KBM-7 (cell line): ENCODE results near the gene ANO6.

ENCODE experiments used
- DNase-seq: peaks from one replicate; pipeline ENCODE4 v3.0.0-alpha.2; 2015
- in situ Hi-C: fragments of 300-500 bp; cut with MboI; formaldehyde crosslinking; loops from 2 replicates; pipeline ENCODE4 v1.14.3; 2020; ENCODE audit warnings: low sequenced_read_pairs, low pct_unique_long_range_greater_than_20kb, mixed read lengths

The ANO6 gene

GRCh38 chr12:45268672-45269411 is 52.9 kb downstream of the ANO6 start:
- in situ Hi-C loops: no loop called here
- DNase-seq: peak; percentile 54

GRCh38 chr12:45269412-45269751 is 53.5 kb downstream of the ANO6 start:
- DNase-seq: no peak
- in situ Hi-C loops: no loop called here

DNA sequence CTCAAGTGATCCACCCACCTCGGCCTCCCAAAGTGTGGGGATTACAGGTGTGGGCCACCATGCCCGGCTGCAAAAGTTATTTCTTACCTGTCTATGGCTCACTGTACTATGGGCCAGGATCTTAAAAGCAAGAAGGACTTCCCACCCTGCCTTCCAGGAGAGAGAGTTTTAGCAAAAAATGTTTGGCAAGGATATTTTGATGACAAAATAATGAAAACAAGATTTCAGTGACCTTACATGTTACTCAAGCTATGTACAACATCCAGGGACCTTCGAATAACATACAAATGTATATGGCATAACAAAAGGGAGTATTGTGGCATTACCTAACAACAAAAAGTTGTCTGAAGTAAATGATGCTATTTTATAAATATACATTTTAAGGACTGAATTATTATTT is 55.1 kb downstream of the ANO6 start:
- DNase-seq: no peak
- in situ Hi-C loops: no loop called here

DNA sequence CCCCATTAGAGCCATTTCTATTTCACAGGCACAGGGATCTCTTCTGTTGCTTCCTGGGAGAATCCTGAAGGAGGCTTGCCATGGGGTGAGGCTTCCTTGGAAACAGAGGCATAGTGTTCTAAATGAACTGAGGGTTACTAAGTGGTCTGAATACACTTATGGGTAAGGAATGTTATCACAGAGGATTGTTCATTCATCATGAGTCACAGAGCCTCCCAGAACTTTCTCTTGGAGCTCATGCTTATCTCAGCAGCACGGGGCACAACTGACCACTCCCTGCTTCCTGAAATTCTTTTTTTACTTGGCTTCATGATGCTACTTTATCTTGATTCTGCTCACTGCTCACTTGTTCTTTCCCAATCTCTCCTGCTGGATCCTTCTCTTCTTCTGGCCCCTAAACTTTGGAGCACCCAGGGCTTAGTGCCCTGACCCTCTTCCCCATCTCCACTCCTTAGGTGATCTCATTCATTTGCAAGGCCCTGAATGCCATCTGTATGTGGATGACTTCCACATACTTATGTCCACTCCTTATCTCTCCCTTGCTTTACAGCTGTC is 57.9 kb downstream of the ANO6 start:
- in situ Hi-C loops: no loop called here

DNA sequence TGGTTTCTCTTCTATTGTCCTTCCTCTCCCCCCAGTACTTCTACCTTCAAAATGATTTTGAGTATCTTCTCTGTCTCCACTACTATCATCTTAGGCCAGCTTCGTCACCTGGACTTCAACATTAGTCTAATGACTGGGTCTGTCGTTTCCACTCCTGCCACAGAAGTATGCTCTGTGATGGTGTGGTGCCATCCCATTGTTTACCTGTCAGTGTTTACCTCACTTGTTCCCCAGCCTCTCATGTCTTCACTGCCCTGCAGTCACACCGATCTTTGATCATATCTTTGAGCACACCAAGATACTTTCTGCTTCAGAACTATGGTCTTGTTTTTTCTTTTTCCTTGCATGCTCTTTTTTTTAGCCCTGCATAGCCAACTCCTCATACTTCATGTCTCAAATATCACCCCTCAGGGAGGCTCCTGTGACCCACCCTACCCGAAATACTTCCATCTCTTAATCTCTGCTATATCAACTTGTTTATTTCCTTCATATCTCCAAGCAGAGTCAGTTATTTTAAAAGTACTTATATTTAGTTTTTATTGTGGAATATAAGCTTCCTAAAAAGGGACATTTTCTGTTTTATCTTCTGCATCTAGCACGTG is 60.4 kb downstream of the ANO6 start:
- in situ Hi-C loops: no loop called here

More for the DNA sequence above, 57.9 kb downstream of the ANO6 start:
- no peak for DNase-seq

GRCh38 chr12:45278447-45278846 is 62.6 kb downstream of the ANO6 start:
- no peak for DNase-seq
- in situ Hi-C loops: no loop called here

More for the DNA sequence above, 60.4 kb downstream of the ANO6 start:
- DNase-seq: no peak

DNA sequence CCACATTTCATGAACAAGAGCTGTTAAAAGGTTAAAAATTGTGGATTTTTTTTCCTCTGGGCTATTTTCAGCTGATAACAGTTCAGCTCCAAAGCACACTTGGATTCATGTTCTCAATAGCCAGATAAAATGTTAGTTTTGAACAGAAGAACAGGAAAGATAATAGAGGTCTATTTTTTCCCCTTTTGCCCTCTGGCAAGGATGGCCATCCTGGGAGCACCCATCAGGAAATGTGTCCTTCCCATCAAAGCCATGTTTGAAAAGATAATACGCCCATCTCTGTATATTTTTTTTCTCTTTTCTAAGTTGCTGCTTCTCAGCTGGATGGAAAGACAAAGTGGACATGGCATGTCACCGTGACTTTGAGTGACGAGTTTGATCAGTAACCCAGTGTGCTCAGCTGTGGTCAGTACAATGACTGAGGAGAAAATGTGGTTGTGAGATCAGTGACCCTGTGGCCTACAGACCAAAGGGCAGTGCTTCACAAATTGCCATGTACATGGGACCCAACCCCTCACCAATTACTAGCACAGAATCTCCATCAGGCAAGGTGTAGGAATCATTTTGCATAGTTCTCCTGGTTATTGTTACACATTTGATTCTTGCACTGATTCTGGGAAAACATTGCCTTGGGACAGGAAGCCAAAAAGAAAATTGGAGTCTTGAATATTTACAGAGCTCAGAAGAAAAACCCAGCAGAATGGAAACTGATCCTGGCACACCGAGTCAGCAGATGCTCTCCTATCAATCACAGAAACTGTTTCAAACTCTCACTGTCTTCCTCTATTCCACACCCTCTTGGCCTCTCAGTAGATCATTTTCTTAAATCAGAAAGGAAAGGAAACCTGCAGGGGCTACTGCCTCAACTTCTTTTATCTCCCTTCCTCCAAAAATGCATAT is 64.3 kb downstream of the ANO6 start:
- no peak for DNase-seq
- in situ Hi-C loops: no loop called here

- in situ Hi-C loops: no loop called here
- DNase-seq: no peak
Measured at GRCh38 chr12:45281994-45282393, 66.1 kb downstream of the ANO6 start.

DNA sequence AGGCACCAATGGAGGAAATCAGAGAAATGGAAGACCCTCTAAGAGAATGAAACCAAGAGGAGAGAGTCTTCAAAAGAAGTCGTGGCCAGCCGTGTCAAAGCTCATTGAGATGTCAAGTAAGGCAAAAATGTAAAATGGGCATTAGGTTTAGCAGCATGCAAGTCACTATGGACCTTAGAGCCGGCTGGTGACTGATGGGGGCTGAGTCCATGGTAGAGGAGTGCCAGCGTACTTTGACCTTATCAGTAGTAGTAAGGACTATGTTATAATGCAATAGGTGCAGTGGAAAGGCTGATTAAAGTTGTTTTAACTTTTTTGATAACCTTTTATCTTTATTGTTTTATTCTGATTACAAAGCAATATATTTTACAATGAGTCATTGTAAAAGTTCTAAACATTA is 66.5 kb downstream of the ANO6 start:
- DNase-seq: no peak
- in situ Hi-C loops: no loop called here

DNA sequence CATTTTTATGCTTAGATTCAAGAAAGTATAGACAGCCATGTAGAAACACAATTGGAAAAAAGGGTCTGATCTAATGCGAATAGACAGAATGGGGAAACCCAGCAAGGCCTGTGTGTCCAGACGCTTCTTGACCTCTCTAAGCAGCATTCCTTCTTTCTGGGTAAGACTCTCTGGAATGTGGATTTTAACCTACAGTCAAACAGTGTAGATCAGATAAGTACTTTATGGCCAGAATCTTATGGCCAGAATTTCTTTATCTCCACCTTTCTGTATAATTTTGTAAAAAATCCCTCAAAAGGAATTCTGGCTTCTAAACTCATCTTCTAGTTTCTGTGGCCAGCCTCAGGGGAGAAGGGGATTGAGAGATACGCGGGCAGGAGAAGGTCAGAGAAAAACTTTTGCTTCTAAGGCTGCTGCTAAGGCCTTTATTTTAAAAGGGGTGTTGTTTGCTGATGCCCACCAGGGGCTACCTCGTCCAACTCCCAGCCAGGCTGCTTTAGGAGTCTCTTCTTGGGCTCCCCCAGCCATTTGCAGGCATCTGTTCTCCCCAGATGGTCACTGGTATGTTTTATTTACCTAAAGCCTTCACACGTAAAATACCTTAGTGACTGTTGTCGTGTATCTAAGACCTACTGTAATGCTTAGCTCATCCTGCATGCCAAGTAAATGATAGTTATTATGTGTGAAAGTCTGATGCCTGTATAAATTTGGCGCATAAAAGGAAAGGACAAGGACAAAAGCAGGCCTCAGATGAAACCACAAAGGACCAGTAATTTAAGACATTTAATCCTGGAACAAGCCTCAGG is 68.4 kb downstream of the ANO6 start:
- in situ Hi-C loops: no loop called here
- no peak for DNase-seq

DNA sequence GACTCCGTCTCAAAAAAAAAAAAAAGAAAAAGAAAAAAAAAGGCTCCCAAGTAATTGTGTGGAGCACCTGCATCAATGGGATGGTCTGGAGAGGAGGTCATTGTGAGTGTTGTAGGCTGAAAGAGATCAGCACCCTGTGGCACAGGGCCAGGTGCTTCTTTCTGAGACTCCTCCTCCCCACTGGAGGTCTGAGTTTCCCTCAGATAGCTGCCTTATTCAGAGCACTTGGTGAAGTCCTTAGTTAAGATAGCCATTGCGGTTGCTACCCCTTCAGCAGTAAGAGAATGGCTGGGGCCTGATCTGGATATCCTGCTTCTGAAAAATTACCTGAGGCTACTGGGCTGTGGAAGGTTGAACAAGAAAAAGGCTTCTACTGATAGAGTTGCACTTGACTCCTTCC is 69.8 kb downstream of the ANO6 start:
- in situ Hi-C loops: no loop called here
- no peak for DNase-seq

DNA sequence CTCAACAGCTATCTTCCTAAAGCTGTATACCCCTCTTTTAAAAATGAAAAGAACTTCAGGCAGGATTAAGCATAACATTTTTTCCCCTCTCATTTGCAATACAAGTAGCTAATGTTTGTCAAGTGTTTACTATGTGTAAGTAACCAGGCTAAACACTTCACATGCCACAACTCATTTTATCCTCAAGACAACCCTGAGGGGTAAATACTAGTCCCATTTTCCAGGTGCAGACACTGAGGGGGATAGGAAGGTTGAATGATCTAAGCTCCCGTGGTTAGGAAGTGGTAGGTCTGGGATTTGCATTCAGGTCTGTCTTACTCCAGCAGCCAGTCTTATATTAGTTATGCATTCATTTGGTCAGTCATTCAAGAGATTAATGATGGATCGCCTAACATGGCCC is 70.7 kb downstream of the ANO6 start:
- DNase-seq: no peak
- in situ Hi-C loops: no loop called here

GRCh38 chr12:45289245-45290215 is 73.6 kb downstream of the ANO6 start:
- in situ Hi-C loops: no loop called here

DNA sequence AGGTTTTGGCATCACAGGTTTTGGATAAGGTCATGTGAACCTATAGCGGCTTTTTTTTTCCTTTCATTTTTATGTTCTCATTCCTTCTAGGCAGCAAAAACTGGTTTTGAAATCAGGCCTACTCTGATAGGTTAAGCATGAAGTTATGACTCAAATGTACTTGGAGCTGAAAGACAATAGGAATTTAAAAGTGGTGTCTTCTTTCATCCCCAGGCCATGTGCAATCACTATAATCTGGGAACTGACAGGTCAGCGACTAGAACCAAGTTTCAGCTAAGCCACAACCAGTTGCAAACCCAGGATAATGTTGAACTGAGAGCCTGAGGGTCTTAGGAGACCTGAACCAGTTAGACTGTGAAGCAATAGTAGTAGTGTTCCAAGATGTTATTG is 74.3 kb downstream of the ANO6 start:
- DNase-seq: no peak
- in situ Hi-C loops: no loop called here

More at GRCh38 chr12:45289245-45290215, 73.6 kb downstream of the ANO6 start:
- no peak for DNase-seq

GRCh38 chr12:45291518-45291917 is 75.6 kb downstream of the ANO6 start:
- in situ Hi-C loops: no loop called here

DNA sequence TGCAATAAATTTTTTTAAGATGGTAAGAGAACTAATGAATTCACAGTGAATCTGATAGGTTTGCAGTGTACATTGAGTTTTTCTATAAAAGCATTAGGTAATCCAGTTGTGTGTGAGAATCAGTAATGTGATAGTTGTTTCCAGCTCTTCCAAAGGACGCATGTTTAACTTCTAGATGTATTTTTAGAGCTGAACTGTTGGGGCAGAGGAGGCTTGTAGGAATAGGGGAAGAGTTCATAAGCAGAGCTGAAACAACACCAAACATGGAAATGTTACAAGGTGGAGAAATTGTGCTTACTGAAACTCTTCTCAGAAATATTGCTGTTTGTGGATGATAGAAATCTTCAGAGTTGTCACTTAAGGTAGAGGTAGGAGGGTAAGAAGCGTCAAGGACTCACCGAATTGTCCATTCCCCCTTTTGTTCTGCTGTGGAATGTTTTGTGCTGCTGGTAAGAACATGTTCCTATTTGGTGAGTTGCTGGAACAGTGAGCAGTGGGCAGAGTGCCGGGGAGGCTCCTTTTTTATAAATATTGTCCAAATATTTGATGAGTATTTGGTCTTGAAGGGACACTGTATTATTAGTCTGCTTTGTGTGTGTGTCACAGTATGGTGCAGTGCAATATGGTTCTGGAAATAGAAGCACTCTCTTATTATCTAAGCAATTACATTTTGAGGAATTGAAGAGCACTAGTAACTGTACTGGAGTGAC is 76.7 kb downstream of the ANO6 start:
- no peak for DNase-seq
- in situ Hi-C loops: no loop called here

More at GRCh38 chr12:45291518-45291917, 75.6 kb downstream of the ANO6 start:
- no peak for DNase-seq

DNA sequence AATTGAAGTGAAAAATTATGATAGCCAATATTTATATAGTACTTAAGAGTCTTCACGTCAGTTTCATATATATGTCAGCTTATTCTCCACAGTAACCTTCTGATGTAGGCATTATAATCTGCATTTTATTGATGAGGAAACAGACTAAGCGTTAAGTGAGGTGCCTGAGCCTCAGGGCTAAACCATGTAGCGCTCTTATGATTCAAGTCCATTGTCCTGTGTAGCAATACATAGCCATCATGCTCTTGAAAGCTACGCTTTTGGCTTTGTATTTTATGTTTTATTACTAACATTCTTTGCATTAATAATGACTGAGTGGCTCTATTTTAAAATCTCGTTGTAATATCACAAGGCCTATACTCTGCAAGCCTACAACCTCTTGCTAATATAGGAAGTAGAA is 79.0 kb downstream of the ANO6 start:
- no peak for DNase-seq
- in situ Hi-C loops: no loop called here
